Measurements from ENCODE around the gene CTIF.

The CTIF gene

DNA sequence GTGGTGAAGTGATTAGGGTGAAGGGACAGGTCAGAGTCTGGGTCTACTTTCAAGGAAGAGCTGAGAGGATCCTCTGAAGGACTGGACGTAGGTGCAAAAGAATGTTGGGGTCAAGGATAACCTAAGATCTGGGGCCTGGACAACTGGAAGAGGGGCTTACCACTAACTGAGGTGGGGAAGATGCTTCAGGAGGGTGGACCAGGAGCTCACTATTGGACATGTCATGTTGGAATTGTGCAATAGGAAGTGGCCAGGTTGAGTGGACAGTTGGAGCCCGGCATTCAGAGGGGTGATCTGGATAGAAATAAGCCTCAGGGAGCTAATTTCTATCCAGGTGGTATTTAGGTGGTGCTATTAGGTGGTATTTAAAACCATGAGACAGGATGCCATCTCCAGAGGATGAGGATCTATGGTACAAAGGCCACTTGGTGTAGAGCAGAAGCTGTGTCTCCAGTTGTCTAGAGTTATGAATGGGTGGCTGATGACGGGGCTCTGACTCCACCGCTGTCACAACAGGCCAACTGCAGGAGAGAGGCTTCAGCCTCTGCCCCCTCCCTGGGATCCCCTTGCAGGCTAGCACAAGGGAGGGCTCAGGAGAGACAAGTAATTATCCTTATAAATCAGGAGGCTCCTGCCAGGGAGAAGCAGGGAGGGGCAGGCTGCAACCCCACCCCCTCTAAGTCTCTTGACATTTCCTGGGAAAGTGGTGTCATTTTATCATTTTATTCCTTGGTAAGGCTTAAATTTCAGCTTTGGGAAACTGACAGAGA is 254.0 kb downstream of the CTIF start:
- TF ChIP-seq CEBPB (IDR thresholded peaks at IDR 0.05): peak; percentile 35; the same call in 1 of the 2 replicates
- no peak for TF ChIP-seq RAD21 (IDR thresholded peaks at IDR 0.05; ENCODE audit: low read depth)

DNA sequence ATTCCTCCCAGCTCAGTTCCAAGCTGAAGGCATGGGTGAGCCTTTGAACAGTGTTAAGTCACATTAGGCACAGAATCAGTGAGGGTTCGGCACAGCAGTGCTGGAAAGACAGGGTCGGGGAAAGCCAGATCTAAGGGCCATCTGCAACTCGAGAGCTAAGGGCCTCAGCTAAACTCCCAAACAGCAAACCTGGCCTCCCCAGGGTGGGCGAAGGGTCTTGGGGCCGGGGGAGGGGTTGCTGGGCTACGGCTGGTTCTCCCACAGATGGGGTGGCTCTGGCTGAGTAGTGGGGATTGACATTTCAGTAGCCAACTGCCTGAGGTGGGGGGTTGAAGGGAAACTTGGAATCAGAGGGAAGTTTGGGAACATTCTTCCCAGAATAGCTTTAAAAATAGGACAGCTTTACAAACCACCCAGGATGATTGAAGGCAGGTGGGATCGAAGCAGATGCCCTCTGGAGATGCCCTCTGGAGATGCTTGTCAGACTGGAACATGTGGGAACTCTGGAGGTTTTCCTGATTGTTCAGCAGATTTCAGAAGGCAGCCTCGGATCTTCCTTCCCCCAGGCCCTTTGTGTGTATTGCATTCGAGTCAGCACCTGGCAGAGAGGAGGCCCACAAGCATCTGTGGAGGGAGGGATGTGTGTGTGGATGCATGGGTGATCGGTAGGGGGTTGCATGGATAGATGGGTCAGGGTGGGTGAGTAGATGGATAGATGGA is 255.6 kb downstream of the CTIF start:
- TF ChIP-seq EGR1 (IDR thresholded peaks at IDR 0.05) (no peak), CEBPB (IDR thresholded peaks at IDR 0.05) (no peak), ZBTB7A (IDR thresholded peaks at IDR 0.05; ENCODE audit: low read depth) (no peak), FOXM1 (IDR thresholded peaks at IDR 0.05; ENCODE audit: borderline replicate concordance, low read depth) (no peak), RAD21 (IDR thresholded peaks at IDR 0.05; ENCODE audit: low read depth) (no peak), CREB1 (IDR thresholded peaks at IDR 0.05; ENCODE audit: low read depth) (no peak), YY1 (IDR thresholded peaks at IDR 0.05; ENCODE audit: low read depth) (no peak), NFIC (IDR thresholded peaks at IDR 0.05) (no peak), TAF1 (IDR thresholded peaks at IDR 0.05; ENCODE audit: low read depth) (no peak), TEAD4 (IDR thresholded peaks at IDR 0.05) (no peak), TCF12 (IDR thresholded peaks at IDR 0.05; ENCODE audit: low read depth) (no peak), EP300 (IDR thresholded peaks at IDR 0.05; ENCODE audit: borderline replicate concordance) (no peak)
- TF ChIP-seq, protein P1, sequence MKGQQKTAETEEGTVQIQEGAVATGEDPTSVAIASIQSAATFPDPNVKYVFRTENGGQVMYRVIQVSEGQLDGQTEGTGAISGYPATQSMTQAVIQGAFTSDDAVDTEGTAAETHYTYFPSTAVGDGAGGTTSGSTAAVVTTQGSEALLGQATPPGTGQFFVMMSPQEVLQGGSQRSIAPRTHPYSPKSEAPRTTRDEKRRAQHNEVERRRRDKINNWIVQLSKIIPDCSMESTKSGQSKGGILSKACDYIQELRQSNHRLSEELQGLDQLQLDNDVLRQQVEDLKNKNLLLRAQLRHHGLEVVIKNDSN (IDR thresholded peaks at IDR 0.05): no peak
- TF ChIP-seq, protein P2, sequence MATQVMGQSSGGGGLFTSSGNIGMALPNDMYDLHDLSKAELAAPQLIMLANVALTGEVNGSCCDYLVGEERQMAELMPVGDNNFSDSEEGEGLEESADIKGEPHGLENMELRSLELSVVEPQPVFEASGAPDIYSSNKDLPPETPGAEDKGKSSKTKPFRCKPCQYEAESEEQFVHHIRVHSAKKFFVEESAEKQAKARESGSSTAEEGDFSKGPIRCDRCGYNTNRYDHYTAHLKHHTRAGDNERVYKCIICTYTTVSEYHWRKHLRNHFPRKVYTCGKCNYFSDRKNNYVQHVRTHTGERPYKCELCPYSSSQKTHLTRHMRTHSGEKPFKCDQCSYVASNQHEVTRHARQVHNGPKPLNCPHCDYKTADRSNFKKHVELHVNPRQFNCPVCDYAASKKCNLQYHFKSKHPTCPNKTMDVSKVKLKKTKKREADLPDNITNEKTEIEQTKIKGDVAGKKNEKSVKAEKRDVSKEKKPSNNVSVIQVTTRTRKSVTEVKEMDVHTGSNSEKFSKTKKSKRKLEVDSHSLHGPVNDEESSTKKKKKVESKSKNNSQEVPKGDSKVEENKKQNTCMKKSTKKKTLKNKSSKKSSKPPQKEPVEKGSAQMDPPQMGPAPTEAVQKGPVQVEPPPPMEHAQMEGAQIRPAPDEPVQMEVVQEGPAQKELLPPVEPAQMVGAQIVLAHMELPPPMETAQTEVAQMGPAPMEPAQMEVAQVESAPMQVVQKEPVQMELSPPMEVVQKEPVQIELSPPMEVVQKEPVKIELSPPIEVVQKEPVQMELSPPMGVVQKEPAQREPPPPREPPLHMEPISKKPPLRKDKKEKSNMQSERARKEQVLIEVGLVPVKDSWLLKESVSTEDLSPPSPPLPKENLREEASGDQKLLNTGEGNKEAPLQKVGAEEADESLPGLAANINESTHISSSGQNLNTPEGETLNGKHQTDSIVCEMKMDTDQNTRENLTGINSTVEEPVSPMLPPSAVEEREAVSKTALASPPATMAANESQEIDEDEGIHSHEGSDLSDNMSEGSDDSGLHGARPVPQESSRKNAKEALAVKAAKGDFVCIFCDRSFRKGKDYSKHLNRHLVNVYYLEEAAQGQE (IDR thresholded peaks at IDR 0.05; ENCODE audit: low read depth): no peak

DNA sequence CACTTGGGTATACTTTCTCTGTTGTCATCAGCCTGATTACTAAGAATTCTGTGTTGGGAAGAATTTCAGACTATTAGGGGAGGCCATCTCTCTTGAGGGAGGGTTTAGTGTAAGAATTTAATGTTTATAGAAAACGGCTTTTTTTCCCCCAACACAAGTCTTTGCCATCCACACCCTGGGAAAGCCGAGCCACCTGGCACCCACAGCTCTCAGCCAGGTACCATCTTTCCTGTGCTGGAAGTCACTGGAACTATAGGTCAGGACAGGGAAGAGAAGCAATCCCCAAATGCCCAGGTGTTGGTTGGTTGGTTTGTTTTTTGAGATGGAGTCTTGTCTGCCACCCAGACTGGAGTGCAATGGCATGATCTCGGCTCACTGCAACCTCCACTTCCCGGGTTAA is 256.9 kb downstream of the CTIF start:
- TF ChIP-seq NFIC (IDR thresholded peaks at IDR 0.05) (no peak), EP300 (IDR thresholded peaks at IDR 0.05; ENCODE audit: borderline replicate concordance) (no peak), TAF1 (IDR thresholded peaks at IDR 0.05; ENCODE audit: low read depth) (no peak), TEAD4 (IDR thresholded peaks at IDR 0.05) (no peak), CREB1 (IDR thresholded peaks at IDR 0.05; ENCODE audit: low read depth) (no peak), FOXM1 (IDR thresholded peaks at IDR 0.05; ENCODE audit: borderline replicate concordance, low read depth) (no peak), YY1 (IDR thresholded peaks at IDR 0.05; ENCODE audit: low read depth) (no peak), CEBPB (IDR thresholded peaks at IDR 0.05) (no peak), EGR1 (IDR thresholded peaks at IDR 0.05) (no peak), RAD21 (IDR thresholded peaks at IDR 0.05; ENCODE audit: low read depth) (no peak), TCF12 (IDR thresholded peaks at IDR 0.05; ENCODE audit: low read depth) (no peak), ZBTB7A (IDR thresholded peaks at IDR 0.05; ENCODE audit: low read depth) (no peak)
- TF ChIP-seq, protein P2 (IDR thresholded peaks at IDR 0.05; ENCODE audit: low read depth): no peak
- TF ChIP-seq, protein P3, sequence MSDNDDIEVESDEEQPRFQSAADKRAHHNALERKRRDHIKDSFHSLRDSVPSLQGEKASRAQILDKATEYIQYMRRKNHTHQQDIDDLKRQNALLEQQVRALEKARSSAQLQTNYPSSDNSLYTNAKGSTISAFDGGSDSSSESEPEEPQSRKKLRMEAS (IDR thresholded peaks at IDR 0.05): no peak
- TF ChIP-seq, protein P1 (IDR thresholded peaks at IDR 0.05): no peak

DNA sequence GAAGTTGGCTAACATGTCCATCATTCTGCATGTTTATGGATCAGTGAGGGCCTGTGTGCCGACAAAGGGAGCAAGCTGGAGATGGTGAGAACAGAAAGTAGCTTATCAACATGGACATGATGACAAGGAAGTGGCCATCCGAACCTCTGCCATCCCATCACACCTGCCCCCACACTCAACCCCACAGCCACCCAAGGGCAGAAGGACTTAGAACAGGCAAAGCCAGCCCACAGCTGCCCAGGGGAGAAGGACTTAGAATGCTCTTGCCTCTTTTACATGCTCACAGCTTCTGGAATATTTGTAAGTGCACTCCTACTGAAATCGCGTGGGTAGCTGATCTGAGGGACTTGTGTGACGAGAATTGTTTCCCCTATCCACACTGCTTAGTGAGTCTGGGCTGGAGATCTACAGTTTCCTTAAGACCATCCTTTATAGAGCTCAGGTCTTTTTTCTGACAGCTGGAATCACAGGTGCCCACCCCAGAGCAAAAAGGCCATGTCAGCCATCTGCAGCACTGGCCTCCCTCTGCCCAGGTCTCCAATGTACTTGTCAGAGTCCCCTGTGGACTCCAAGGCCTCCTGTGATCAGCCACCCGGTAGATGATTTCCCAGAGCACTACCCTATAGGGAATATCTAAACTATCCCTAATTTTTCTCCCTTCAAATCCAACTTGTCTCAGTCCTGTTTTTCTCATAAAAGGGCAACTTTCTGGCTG is 257.8 kb downstream of the CTIF start:
- TF ChIP-seq EP300 (IDR thresholded peaks at IDR 0.05; ENCODE audit: borderline replicate concordance): no peak

DNA sequence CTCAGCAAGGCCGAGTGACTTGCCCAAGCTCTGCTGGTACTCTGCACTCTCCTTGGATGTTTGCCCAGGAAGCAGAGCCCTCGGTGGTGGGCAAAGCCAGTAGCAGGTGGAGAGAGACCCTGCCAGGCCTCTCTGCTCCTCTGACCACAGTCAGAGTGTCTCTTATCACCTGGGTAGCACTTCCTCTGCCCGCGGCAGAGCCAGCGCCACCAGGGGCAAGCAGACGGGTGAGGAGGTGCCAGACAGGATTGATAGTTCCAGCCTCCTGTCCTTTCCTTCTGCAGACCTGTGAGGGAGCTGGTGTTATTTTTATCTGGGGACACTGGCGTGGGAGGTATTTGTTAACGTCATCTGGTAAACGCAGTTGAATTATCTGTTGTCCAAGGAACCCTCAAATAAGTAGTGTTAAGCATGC is 259.0 kb downstream of the CTIF start:
- TF ChIP-seq, protein P1 (IDR thresholded peaks at IDR 0.05): no peak
- TF ChIP-seq ZBTB7A (IDR thresholded peaks at IDR 0.05; ENCODE audit: low read depth) (no peak), TEAD4 (IDR thresholded peaks at IDR 0.05) (no peak), CEBPB (IDR thresholded peaks at IDR 0.05) (no peak), TAF1 (IDR thresholded peaks at IDR 0.05; ENCODE audit: low read depth) (no peak), CREB1 (IDR thresholded peaks at IDR 0.05; ENCODE audit: low read depth) (no peak), EGR1 (IDR thresholded peaks at IDR 0.05) (no peak), FOXM1 (IDR thresholded peaks at IDR 0.05; ENCODE audit: borderline replicate concordance, low read depth) (no peak)
- TF ChIP-seq, protein P3 (IDR thresholded peaks at IDR 0.05): no peak
- TF ChIP-seq, protein P2 (IDR thresholded peaks at IDR 0.05; ENCODE audit: low read depth): no peak
